Calu3 (cell line): Measurements from ENCODE around the gene ARHGAP21. TPM values are rescaled to one million over a fixed set of nuclear protein-coding genes. Genes with fewer than 3 reads are reported as not detected.
A peak's percentile ranks its signal among the peaks of the same experiment; 100 is the strongest.

Experiments
- BruUV-seq: library from RNA; stranded (reverse); fragments of 400-500 nt; replicated peaks from 2 replicates; lab custom pipeline; 2021; lab: Mats Ljungman, UMichigan
- CTCF ChIA-PET: fragments of 300-600 bp; sonication (Branson Sonifier 250); formaldehyde crosslinking; loops from one replicate; lab custom pipeline; 2022; ENCODE audit warnings: antibody characterized with exemption; lab: Charles Lee
- DNase-seq: peaks from one replicate; pipeline ENCODE4 v3.0.0; 2022
- H3K27ac Mint-ChIP-seq: one replicate; pipeline ENCODE4 v1.8.0; 2022; ENCODE audit warnings: mixed read lengths; ENCODE audit not compliant: unreplicated experiment
- H3K27me3 Mint-ChIP-seq: one replicate; pipeline ENCODE4 v1.8.0; 2022; ENCODE audit warnings: mixed read lengths; ENCODE audit not compliant: unreplicated experiment
- H3K36me3 Mint-ChIP-seq: one replicate; pipeline ENCODE4 v1.8.0; 2022; ENCODE audit warnings: mild to moderate bottlenecking, moderate library complexity, mixed read lengths; ENCODE audit not compliant: insufficient read depth, unreplicated experiment
- H3K4me1 Mint-ChIP-seq: one replicate; pipeline ENCODE4 v1.8.0; 2022; ENCODE audit warnings: mild to moderate bottlenecking, low read depth, mixed read lengths; ENCODE audit not compliant: unreplicated experiment
- H3K4me3 Mint-ChIP-seq: one replicate; pipeline ENCODE4 v1.8.0; 2022; ENCODE audit warnings: mild to moderate bottlenecking, low read depth, moderate library complexity, mixed read lengths; ENCODE audit not compliant: unreplicated experiment
- H3K9me3 Mint-ChIP-seq: one replicate; pipeline ENCODE4 v1.8.0; 2022; ENCODE audit warnings: low read depth, mixed read lengths; ENCODE audit not compliant: unreplicated experiment
- intact Hi-C: fragments of 100-400 bp; cut with micrococcal nuclease; formaldehyde crosslinking; loops from one replicate; pipeline ENCODE4 v1.10.0; 2022; ENCODE audit not compliant: unreplicated experiment
- total RNA-seq: library from RNA; stranded (reverse); gene quantifications from 2 replicates; pipeline ENCODE4 v1.2.3, GENCODE V29; 2022
- TF ChIP-seq, protein P1 (sequence below): fragments of 200-600 bp; IDR thresholded peaks from one replicate; pipeline ENCODE4 v1.8.0; 2022; ENCODE audit warnings: antibody characterized with exemption; ENCODE audit not compliant: unreplicated experiment

Gene ARHGAP21
- total RNA-seq, 1 experiment from 2014 or later, result 67.5 TPM

DNA sequence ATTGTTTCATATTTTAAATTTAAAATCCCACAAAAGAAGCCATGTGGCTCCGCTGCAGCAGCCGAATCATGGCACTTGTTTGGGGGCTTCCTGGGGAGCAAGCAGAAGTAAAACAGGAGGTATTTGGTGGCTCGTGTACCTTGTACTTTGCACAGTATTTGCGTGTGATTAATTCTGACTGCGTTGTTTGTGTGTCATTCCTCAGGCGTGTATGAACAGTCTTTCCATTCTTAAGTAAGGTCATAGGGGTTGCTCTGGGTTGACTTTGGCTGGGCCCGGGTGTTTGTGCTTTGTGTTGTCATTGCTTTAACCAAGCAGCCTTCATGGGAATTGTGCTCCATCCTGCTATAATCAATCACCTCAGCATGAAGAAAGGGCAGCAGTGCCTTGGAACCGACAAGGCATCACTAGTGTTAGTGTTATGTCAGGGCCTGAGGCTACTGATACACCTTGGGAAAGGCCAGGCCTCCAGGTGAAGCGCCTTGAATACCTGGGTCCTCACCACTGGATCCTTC, 182.4 kb downstream of the ARHGAP21 start:
- no peaks in the 10 kb centered on the region for H3K9me3 Mint-ChIP-seq
- BruUV-seq, result no TSS peak
- TF ChIP-seq, protein P1, sequence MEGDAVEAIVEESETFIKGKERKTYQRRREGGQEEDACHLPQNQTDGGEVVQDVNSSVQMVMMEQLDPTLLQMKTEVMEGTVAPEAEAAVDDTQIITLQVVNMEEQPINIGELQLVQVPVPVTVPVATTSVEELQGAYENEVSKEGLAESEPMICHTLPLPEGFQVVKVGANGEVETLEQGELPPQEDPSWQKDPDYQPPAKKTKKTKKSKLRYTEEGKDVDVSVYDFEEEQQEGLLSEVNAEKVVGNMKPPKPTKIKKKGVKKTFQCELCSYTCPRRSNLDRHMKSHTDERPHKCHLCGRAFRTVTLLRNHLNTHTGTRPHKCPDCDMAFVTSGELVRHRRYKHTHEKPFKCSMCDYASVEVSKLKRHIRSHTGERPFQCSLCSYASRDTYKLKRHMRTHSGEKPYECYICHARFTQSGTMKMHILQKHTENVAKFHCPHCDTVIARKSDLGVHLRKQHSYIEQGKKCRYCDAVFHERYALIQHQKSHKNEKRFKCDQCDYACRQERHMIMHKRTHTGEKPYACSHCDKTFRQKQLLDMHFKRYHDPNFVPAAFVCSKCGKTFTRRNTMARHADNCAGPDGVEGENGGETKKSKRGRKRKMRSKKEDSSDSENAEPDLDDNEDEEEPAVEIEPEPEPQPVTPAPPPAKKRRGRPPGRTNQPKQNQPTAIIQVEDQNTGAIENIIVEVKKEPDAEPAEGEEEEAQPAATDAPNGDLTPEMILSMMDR, result no peak
- CTCF ChIA-PET, result no interaction called here
- H3K4me3 Mint-ChIP-seq, result no peak overlapping the region
- H3K36me3 Mint-ChIP-seq, result peaks cover 34% of the 10 kb centered on the region
- no peaks in the 10 kb centered on the region for H3K27me3 Mint-ChIP-seq
- peak; percentile 45 for DNase-seq
- intact Hi-C loops, result no loop called here
- peaks cover 13% of the 10 kb centered on the region for H3K4me1 Mint-ChIP-seq
- H3K27ac Mint-ChIP-seq, result peak overlapping the region; percentile 72

DNA sequence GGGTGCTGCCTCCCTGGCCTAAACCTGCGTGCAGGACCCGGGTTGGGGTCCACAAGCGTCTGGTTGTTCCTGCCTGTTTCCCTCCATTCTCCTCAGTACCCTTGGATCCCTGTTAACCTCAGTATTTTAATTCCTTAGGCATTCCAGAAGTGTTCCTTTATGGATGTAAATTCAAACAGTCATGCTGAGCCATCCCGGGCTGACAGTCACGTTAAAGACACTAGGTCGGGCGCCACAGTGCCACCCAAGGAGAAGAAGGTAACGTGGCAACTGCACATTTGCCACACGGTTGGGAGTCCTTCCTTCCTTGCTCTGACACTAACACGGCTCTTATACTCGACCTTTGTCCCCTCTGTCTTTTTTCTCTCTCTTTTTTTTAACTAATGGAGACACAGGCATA, 187.1 kb downstream of the ARHGAP21 start:
- Mint-ChIP-seq H3K4me3 (no peak overlapping the region), H3K27ac (no peak overlapping the region)

DNA sequence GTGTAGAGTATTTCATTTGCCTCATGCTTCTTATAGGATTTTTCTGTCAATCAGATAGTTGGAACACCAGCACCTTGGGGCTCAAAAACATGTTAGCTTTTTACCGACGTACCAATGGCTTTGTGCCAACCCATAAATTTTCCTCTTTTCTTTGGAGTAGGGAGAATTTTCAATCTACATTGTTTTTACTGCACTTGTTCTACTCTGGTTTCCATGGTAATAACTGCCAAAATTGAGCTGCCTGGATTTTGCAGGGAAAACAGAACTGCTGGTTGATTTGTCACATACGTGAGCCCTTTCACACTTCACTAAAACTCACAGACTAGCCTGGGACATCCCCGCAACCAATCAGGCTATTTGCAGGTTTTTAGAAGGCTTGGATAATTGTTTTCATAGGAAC, 189.7 kb downstream of the ARHGAP21 start:
- Mint-ChIP-seq H3K36me3 (peaks cover 42% of the 10 kb centered on the region), H3K4me1 (no peaks in the 10 kb centered on the region), H3K4me3 (no peak overlapping the region), H3K27ac (no peak overlapping the region), H3K9me3 (no peaks in the 10 kb centered on the region), H3K27me3 (no peaks in the 10 kb centered on the region)
- intact Hi-C loops, result no loop called here
- no peak for DNase-seq
- no TSS peak for BruUV-seq
- TF ChIP-seq, protein P1, result no peak
- CTCF ChIA-PET, result no interaction called here

More for the DNA sequence above, 187.1 kb downstream of the ARHGAP21 start:
- H3K27me3 Mint-ChIP-seq, result no peaks in the 10 kb centered on the region
- no TSS peak for BruUV-seq
- TF ChIP-seq, protein P1, result no peak
- H3K9me3 Mint-ChIP-seq, result no peaks in the 10 kb centered on the region
- CTCF ChIA-PET, result no interaction called here
- H3K4me1 Mint-ChIP-seq, result peaks cover 9% of the 10 kb centered on the region
- peaks cover 40% of the 10 kb centered on the region for H3K36me3 Mint-ChIP-seq
- DNase-seq, result no peak
- intact Hi-C loops, result no loop called here

Other genes with a start within 250 kb of the ARHGAP21 start
- gene PRTFDC1, start 228.7 kb upstream of the ARHGAP21 start, total RNA-seq, result 22.7 and 24.6 TPM in 2 replicates